Stomach (tissue), 4 donors: Measurements from ENCODE around the gene RAD50.

ENCODE experiments used
- POLR2AphosphoS5 ChIP-seq, 3 donors: sonication (generic); formaldehyde crosslinking; IDR thresholded peaks; one replicate each; pipeline ENCODE4 v1.6.1; 2016; ENCODE audit warnings: antibody characterized with exemption in 3 of 3
- TF ChIP-seq, protein P1 (sequence below), 7 experiments: fragments of 450-650 bp in 4 of 7; fragments of 200-600 bp in 3 of 7; sonication (generic) in 3 of 7; IDR thresholded peaks; one replicate each; pipeline ENCODE4 v1.5.1; 2016 to 2019; ENCODE audit warnings: antibody characterized with exemption in 7 of 7, control low read depth in 2 of 7, mild to moderate bottlenecking in 1 of 7

DNA sequence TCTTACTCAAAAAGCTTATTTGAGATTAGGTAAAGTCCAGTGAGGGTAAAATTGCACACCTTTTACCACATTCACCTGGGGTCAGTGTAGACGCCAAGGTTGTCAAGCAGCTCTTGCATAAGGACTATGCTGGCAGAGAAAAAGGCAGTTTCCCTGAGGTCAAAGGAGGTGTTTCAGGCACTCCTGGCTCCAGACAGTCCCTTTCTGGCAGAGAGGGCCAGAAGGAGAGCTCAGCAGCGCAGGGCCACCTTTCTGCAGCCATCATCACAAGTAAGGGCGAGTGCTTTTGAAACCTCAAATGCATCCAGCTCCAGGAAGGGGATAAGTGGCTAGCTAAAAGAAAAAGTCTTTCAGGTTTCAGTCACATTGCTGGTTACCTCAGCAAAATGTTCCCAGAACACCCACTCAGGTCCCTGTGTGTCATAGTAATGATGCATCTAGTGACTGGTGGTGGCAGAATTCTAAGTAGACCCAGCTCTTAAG, 84.5 kb downstream of the RAD50 start:
- TF ChIP-seq POLR2AphosphoS5 (IDR thresholded peaks at IDR 0.05): no peak
- TF ChIP-seq, protein P1, sequence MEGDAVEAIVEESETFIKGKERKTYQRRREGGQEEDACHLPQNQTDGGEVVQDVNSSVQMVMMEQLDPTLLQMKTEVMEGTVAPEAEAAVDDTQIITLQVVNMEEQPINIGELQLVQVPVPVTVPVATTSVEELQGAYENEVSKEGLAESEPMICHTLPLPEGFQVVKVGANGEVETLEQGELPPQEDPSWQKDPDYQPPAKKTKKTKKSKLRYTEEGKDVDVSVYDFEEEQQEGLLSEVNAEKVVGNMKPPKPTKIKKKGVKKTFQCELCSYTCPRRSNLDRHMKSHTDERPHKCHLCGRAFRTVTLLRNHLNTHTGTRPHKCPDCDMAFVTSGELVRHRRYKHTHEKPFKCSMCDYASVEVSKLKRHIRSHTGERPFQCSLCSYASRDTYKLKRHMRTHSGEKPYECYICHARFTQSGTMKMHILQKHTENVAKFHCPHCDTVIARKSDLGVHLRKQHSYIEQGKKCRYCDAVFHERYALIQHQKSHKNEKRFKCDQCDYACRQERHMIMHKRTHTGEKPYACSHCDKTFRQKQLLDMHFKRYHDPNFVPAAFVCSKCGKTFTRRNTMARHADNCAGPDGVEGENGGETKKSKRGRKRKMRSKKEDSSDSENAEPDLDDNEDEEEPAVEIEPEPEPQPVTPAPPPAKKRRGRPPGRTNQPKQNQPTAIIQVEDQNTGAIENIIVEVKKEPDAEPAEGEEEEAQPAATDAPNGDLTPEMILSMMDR (IDR thresholded peaks at IDR 0.05): no peak
